Inflammatory macrophage treated with lipopolysaccharide for 1 hour (primary cell): ENCODE measurements around the gene HES2.
A peak's percentile ranks its signal among the peaks of the same experiment; 100 is the strongest.
"Not testable (repeated sequence)": the region's sequence is repeated elsewhere in the genome, so short reads cannot be mapped to it uniquely, and the experiment has no call there.

Source experiments
- DNase-seq, 2 donors: peaks; one replicate each; pipeline ENCODE4 v3.0.0-alpha.2; 2020 to 2022

The HES2 gene

GRCh38 chr1:6416295-6416656 lies 3.4 kb downstream of the HES2 start:
- DNase-seq, result no peak

DNA sequence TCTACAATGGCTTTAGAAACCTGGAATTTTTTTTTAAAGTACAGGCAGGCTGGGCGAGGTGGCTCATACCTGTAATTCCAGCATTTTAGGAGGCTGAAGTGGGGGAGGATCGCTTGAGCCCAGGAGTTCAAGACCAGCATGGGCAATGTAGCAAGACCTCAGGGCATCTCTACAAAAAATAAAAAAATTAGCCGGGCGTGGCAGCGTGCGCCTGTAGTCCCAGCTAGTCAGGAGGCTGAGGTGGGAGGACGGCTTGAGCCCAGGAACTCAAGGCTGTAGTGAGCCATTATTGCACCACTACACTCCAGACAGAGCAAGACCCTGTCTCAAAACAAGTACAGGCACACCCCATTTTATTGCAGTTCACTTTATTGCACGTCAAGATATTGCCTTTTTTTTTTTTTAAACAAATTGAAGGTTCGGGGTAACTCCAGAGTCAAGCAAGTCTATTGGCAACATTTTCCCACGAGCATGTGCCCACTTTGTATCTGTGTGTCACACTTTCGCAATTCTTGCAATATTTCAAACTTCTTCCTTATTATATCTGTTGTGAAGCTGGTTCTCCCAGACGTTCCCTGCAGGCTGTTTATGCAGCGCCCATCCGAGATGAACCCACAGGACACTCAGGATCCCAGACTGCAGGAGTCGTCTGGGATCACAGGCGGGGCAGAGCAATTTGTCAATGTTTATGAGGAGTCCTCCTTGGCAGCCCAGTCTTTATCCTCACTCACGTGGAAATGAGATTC lies 4.7 kb downstream of the HES2 start:
- DNase-seq, result peak; percentile 82 to 95

GRCh38 chr1:6414443-6414844 lies 5.3 kb downstream of the HES2 start:
- no peak for DNase-seq

GRCh38 chr1:6412896-6413295 lies 6.8 kb downstream of the HES2 start:
- DNase-seq, result no peak

- DNase-seq, result no peak
These were observed 9.3 kb downstream of the HES2 start for GRCh38 chr1:6410248-6410893.

- no peak for DNase-seq
These were observed 10.0 kb downstream of the HES2 start for GRCh38 chr1:6409733-6410132.

DNA sequence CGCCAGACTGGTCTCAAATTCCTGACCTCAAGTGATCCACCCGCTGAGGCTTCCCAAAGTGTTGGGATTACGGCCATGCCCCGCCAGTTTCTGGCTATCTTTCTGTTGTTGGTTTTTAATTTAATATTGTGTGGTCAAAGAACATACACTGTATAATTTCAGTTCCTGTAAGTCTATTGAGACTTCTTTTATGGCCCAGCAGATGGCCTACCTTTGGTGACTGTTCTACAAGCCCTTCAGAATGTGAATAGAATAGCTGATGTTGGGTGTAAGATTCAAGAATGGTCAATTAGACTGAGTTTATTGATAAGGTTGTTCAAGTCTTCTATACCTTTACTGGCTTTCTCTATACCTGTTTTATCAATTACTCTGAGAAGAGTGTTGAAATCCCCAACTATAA lies 10.7 kb downstream of the HES2 start:
- no peak for DNase-seq

- no peak for DNase-seq
These were observed 11.7 kb downstream of the HES2 start for GRCh38 chr1:6408023-6408422.

GRCh38 chr1:6401673-6402072 lies 18.0 kb downstream of the HES2 start:
- peak; percentile 91 to 95 for DNase-seq

DNA sequence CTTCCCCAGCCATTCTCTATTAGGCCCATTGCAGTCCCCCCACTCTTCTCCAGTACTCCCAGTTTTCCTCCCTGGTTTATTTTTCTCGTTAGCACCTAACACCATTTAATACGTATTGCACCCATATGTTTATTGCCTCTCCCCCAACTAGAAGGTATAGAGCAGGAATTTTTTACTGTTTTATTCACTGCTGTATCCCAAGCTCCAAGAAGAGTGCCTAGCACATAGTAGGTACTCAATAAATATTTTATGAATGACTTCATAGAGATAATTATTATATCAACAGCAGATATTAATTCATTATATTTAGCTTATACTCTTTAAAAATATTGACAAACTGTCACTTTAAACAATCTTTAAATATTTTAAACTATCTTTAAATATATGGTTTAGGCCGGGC lies 20.4 kb downstream of the HES2 start:
- DNase-seq, result no peak

DNA sequence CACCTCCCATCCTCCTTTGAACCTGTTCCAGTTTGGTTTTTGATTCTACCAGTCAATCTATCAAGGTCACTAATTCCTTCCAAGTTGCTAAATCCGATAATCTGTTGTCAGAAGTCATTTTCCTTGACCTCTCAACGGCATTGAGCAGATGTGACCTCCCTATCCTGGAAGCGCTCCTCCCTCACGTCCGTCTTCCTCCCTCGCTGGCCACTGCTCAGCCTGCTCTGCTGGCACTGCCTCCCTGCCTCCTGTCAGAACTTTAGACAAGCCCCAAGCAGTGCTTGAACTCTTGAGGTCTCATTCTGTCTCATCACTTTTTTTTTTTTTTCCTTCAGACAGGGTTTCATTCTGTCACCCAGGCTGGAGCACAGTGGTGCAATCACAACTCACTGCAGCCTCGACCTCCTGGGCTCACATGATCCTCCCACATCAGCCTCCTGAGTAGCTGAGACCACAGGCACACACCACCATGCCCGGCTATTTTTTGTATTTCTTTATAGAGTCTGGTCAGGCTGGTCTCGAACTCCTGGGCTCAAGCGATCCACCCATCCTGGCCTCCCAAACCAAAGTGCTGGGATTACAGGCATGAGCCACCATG lies 21.8 kb downstream of the HES2 start:
- DNase-seq, result peak in 1 of 2 donors; percentile 31

GRCh38 chr1:6396998-6397397 lies 22.7 kb downstream of the HES2 start:
- no peak for DNase-seq

DNA sequence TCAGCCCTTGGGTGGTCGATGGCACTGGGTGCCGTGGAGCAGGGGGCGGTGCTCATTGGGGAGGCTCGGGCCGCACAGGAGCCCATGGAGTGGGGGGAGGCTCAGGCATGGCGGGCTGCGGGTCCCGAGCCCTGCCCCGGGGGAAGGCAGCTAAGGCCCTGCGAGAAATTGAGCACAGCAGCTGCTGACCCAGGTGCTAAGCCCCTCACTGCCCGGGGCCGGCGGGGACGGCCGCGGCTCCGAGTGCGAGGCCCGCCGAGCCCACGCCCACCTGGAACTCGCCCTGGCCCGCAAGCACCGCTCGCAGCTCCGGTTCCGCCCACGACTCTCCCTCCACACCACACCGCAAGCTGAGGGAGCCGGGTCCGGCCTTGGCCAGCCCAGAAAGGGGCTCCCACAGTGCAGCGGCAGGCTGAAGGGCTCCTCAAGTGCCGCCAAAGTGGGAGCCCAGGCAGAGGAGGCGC lies 23.9 kb downstream of the HES2 start:
- DNase-seq, result not testable (repeated sequence)

DNA sequence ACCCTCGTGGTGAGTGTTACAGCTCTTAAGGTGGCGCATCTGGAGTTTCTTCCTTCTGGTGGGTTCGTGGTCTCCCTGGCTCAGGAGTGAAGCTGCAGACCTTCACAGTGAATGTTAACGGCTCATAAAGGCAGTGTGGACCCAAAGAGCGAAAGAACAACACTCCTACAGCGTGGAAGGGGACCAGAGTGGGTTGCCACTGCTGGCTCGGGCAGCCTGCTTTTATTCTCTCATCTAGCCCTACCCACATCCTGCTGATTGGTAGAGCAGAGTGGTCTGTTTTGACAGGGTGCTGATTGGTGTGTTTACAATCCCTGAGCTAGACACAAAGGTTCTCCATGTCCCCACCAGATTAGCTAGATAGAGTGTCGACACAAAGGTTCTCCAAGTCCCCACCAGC lies 24.6 kb downstream of the HES2 start:
- DNase-seq, result not testable (repeated sequence)

DNA sequence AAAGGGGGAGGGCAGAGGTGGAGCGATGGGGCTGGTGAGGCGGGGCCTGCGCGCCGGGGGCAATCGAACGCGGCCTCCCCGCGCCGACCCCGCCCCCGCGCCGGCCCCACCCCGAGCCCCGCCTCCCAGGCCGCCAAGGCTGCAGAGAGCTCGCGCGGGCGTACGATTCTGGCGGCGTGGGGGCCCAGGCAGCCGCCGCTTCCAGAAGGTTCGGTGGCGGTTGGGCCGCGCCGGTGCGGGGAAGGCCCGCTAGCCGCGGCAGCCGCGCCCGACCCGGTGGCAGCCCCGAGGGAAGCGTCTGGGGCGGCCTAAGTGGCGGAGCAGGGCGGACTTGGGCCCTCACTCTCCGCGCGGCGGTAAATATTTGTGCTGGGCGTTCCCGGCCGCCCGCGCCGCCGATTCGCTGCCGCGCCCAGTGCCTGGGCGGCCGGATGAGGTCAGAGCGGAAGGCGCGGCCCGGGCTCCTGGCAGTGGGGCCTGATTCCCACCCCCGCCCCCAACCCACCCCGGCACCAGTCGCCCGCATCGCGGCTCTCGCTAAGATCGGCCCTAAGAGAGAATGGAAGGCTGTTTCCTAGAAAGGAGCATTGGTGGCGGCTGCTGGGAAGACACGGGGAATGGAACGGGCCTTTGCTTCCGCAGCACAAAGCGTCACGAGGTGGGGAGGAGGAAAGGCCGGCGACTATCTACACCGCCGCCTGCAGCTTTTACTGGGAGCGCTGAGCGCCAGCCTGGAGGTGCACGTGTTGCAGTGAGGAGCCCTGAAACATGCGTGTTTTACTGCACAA lies 26.1 kb downstream of the HES2 start, which contains the start of gene ACOT7:
Gene ACOT7 (minus strand): TSS at position 368 of the 788 bp plus-strand sequence. CDS start 368 bp downstream, outside the sequence.
- DNase-seq, result peak; percentile 85 to 88

DNA sequence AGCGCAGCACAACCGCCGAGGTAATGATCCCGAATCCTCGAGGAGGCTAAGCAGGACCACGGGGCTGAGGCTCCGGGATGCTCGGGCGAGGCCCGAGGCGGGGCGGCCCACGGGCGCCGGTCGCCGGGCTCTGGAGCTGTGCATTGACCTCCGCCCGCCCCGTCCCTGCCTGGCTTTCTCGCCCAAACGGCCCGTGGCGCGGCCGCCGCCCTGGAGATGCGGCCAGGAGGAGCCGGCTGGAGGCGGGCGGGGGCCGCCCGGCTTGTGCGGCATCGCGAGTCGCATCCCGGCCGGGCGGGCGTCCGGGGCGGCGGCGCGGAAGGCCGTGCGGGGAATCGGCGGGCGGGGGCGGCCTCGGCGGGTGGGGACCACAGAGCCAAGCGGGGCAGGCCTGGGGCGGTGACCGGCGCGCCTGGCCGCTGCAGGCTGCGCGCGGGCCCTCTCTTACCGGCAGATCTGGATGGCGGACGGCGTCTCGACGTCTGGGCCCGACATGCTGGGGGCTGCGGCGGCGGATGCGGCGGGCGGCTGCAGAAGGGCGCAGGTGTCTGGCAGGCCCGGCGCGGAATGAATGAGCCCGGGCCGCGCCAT lies 26.8 kb downstream of the HES2 start:
- DNase-seq, result no peak

DNA sequence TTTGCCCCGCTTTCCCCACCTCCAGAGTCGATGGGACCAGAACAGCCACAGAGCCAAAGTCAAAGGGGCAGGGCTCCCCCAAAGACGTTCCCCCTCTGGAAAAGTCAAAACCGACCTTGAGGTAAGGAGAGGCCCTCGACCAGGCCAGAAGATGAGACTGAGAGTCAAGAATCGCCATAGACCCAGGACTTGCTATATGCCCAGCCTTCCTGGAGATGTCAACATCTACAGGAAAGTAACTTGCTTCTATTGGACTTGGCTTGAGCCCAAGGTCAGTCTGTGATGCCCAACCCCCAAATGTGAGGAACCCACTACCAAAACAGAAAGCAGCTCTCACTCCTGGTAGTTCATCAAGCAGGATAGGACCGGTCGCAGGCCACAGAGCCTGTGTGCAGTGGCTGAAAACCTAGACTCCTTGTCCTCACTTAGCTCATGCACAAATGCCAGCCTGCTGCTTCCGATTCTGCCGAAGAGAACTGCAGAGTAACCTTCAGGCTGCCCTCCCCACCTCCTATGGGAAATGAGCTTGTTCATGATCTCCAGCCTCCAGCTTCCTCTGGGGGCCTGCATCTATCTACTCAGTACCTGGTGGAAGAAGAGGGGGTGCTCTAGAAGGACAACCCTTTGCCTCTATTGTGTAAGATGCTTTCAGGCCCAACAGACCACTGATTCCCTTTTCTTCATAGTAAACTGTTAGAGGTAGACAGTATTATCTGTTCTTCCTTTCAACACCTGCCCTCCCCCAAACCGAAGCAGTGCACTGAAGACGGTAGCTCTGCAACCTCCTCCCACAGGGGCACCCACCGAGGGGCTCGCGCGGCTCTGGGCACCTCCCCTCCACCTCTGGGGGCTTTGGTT lies 27.5 kb downstream of the HES2 start:
- no peak for DNase-seq

- DNase-seq, result no peak
These were observed 29.7 kb downstream of the HES2 start for GRCh38 chr1:6389971-6390370.

DNA sequence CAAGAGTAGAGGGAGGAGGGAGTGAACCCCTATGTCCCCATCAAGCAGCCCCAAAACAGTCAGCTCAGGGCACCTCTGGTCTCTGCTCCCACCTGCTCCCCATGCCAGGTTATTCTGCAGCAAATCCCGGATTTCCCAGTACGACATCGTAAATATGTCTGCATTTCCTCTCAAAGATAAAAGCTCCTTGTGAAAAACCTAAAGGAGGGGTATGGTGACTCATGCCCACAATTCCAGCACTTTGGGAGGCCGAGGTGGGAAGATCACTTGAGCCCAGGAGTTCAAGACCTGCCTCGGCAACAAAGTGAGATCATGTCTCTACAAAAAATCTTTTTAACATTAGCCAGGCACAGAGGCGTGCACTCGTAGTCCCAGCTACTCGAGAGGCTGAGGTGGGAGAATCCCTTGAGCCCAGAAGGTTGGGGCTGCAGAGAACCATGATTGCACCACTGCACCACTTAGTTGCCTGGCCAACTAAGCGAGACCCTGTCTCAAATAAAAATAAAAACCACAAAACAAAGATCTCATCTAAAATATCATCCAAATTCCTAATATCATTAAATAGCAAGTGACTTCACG lies 33.3 kb downstream of the HES2 start:
- DNase-seq, result no peak

GRCh38 chr1:6385488-6386191 lies 34.1 kb downstream of the HES2 start:
- peak in 1 of 2 donors; percentile 34 for DNase-seq

- no peak for DNase-seq
These were observed 34.8 kb downstream of the HES2 start for GRCh38 chr1:6384962-6385361.
